HEK293T (cell line): ENCODE measurements around the gene DLG2.

Experiments
- BHLHE40 ChIP-seq: fragments of 450-650 bp; IDR thresholded peaks from 2 replicates; pipeline ENCODE4 v1.6.1; 2016; ENCODE audit warnings: mild to moderate bottlenecking, moderate library complexity, borderline replicate concordance
- ELF4 ChIP-seq: fragments of 450-650 bp; IDR thresholded peaks from 2 replicates; pipeline ENCODE4 v1.6.1; 2017; ENCODE audit warnings: antibody characterized with exemption
- FOXK2 ChIP-seq: fragments of 450-650 bp; IDR thresholded peaks from 2 replicates; pipeline ENCODE4 v1.6.1; 2016; ENCODE audit warnings: mild to moderate bottlenecking
- FOXM1 ChIP-seq: fragments of 450-650 bp; IDR thresholded peaks from 2 replicates; pipeline ENCODE4 v1.6.1; 2017; ENCODE audit warnings: mild to moderate bottlenecking, borderline replicate concordance
- HDGF ChIP-seq: fragments of 450-650 bp; IDR thresholded peaks from 2 replicates; pipeline ENCODE4 v1.6.1; 2017; ENCODE audit warnings: antibody characterized with exemption, borderline replicate concordance
- NFRKB ChIP-seq: fragments of 450-650 bp; IDR thresholded peaks from 2 replicates; pipeline ENCODE4 v1.6.1; 2016; ENCODE audit warnings: mild to moderate bottlenecking, moderate library complexity
- PKNOX1 ChIP-seq: fragments of 450-650 bp; IDR thresholded peaks from 2 replicates; pipeline ENCODE4 v1.6.1; 2016
- SP1 ChIP-seq: fragments of 450-650 bp; IDR thresholded peaks from 2 replicates; pipeline ENCODE4 v1.6.1; 2017
- SUZ12 ChIP-seq: fragments of 450-650 bp; IDR thresholded peaks from 2 replicates; pipeline ENCODE4 v1.6.1; 2016; ENCODE audit warnings: mild to moderate bottlenecking
- ZNF384 ChIP-seq: fragments of 450-650 bp; IDR thresholded peaks from 2 replicates; pipeline ENCODE4 v1.6.1; 2016

DNA sequence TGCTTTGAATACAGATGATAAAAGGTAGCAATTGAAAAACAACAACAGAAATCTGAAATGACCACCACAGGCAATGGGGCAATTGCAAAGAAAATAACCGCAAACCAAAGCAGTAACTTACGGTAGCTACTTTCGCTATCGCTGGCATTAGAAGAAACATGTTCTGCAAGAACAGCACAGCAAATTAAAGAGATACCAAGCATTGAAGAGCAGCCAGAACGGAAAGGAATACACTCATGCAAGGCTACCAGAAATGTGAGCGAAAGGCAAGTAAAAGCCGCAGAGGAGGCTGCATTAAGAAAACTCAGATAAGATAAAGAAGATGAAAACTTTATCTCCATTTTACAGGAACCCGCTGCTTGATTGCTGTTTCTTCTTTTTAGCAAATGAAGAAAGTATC lies 2146.9 kb downstream of the DLG2 start:
- TF ChIP-seq SUZ12 (no peak), BHLHE40 (no peak), PKNOX1 (no peak), ELF4 (no peak), NFRKB (no peak), SP1 (no peak), FOXK2 (no peak), FOXM1 (no peak), HDGF (no peak), ZNF384 (no peak)
